NCI-H2107 treated with DMSO at 0.1 percent for 48 hours (cell line): ENCODE data around the gene SREBF2.
"Not testable (repeated sequence)": the region's sequence is repeated elsewhere in the genome, so short reads cannot be mapped to it uniquely, and the experiment has no call there.

Experiments used
- DNase-seq: peaks from one replicate; lab custom pipeline; 2025; ENCODE audit not compliant: unreplicated experiment; lab: John Stamatoyannopoulos, UW

The SREBF2 gene

DNA sequence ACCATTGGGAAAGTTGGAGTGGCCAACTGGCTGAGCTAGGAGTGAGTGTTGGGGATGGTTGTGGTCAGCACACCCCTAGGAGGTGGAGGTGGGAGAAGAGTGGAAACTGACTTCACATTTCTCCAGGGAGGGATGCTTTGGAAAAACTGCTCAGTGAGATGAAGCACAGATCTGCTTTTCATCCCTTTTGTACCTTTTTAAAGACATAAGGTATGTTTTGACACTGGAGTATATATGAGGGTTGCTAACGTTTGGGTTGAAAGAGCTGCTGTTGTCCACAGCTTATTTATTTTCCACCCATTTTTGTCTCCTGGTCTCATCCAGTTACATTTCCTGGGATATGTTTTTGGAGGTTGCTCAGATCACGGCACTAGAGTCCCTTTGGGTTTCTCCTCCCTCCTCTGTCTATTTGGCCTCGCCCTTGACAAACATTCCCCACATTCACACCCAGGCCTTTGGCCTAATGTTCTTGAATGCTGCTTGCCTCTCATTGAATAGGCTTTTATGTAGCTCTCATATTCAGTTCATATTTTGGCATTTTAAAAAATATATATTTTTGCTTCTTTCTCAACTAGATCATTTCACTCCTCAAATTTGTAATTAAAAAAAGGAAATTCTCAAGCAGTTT lies 8.3 kb downstream of the SREBF2 start:
- DNase-seq, result no peak

- no peak for DNase-seq
These were observed 10.4 kb downstream of the SREBF2 start for GRCh38 chr22:41842996-41843970.

DNA sequence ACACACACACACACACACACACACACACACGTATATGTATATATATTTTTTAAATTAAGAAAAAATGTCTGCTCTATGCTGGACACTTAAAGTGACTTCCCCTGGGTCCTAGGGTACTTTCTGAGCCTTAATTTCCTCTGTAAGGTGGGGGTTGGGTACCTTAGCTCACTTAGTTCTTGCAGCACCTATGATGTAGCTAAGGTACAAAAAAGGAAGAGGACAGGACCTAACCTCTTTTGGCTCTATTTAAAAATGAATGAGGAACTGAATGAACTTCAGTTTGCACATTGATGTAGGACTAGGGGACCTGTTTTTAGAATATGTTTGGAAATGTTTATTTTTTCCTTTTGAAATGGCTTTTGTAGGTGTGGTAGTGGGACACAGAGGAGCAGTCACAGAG lies 11.1 kb downstream of the SREBF2 start:
- no peak for DNase-seq

DNA sequence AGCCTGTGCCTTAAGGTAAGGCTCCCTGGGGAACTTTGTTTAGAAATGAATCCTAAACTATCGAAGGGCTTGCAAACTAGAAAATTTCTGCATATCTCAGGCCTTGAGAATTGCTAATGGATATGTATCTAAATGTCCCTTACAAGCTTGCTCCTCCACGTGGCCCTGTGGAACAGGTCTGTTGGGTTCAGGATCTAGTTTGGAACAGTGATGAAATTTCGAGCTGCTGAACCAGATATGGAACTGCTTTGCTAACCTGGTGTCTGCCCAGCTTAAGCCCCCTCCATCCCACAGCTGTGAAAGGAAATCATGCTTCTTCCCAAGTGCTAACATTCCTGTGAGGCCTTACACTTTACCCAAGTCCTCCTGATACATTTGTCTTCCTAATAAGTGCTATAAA lies 11.6 kb downstream of the SREBF2 start:
- DNase-seq, result no peak

DNA sequence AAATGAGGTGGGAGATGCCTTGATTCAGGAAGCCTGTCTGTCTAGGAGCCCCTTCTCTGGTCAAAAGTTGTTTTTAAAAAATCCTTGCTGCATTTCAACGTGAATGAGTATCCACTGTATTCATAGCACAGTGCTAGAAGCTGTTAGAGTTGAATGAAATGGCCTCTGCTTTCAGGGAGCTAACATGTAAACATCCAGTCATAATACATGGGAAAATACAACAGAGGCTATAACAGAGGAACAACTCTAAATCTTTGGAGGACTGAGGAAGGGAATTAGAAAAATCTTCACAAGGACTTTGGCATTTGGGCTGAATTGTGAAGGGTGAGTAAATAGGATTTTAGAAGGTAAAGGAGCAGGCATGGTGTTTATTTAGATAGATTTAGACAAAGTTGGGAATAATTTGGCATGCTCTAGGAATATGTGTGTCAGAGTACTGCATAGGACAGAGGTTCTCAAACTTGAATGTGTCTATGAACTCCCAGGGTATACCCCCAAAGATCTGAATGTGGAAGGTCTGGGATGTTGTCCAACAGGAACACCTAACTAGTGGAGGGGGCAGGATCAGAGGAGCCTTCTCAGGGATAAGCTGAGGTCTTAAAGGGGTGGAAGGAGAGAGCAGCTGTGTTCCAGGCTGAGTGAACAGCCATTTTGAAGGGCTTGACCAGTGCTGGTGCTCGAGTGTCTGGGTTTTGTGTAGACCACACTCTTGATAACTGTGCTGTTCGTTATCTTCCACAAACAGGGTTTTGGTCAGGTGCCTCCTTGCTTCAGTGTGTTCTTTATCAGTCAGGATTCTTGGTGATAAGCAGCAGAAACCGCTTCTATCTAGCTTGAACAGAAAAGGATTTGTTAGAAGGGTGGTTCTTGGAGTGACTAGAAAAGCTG lies 12.7 kb downstream of the SREBF2 start:
- no peak for DNase-seq

- no peak for DNase-seq
These were observed 13.5 kb downstream of the SREBF2 start for GRCh38 chr22:41846268-41846987.

DNA sequence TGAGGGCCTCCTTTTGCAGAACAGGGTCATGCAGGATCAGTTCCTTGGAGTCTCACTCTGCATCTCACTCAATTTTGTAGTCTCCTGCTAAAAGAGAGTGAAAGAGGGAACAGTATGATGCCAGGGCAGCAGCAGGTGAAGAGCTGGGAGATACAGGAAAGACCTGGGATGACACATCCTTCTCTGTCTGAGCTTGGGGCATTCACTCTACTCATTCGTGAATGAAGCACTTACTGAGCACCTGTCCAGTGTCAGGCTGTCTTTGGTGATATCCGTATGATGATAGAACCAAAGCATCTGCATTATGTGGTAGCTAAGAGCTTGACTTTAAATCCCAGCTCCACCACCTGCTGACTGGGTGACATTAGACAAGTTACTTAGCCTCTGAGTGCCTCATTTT lies 14.4 kb downstream of the SREBF2 start:
- no peak for DNase-seq

- DNase-seq, result no peak
These were observed 15.6 kb downstream of the SREBF2 start for GRCh38 chr22:41848468-41848867.

DNA sequence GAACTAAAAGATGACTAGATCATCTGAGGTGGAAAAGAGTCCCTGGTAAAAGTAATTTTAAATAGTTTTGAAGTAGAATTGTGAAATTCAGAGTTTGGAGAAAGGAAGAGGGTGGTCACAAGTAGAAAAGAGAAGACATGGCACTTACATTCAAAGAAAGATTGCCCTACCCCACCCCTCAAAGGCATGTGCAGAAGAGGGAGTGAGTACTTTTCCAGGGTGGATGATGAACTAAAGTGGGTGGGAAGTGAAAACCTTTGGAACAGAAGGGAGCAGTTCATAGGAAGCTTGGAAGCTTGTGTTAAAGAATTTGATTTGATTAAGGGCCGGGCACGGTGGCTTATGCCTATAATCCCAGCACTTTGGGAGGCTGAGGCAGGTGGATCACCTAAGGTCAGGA lies 23.6 kb downstream of the SREBF2 start:
- no peak for DNase-seq

DNA sequence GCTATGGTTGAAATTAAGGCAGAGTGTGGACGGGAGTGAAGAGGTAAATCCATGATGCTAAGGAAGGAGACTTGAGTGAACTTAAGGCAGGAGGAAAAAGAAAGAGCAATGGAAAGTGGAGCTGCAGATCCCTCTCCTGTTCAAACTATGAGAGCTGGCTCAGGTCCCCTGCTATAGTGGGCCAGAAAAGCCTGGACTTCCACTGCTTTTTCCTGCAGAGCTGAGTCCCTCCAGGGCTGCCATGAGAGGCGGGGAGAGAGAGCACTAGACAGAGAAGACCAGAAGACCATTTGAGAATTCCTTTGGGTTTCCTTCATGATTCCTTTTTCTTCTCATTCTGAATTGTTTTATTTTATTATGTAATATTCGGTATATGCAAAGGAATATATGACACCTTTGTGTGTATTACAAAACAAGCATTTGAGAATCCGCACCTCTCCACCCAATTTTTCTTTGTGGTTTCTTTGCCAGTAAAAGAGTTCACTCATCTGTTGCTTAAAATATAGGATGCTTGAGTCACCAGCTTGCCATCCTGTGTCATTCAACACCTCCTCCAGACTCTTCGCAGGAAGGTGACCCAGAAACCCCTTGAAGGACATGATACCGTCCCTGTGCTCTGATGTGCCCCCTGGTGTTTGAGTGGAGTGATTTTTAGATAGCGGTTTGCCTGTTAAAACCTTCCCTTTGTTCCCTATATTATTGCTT lies 24.4 kb downstream of the SREBF2 start:
- DNase-seq, result peak; percentile 66

GRCh38 chr22:41857860-41858199 lies 24.9 kb downstream of the SREBF2 start:
- no peak for DNase-seq

GRCh38 chr22:41862160-41862529 lies 29.2 kb downstream of the SREBF2 start:
- DNase-seq, result no peak

GRCh38 chr22:41862530-41863266 lies 29.8 kb downstream of the SREBF2 start:
- DNase-seq, result peak; percentile 32

DNA sequence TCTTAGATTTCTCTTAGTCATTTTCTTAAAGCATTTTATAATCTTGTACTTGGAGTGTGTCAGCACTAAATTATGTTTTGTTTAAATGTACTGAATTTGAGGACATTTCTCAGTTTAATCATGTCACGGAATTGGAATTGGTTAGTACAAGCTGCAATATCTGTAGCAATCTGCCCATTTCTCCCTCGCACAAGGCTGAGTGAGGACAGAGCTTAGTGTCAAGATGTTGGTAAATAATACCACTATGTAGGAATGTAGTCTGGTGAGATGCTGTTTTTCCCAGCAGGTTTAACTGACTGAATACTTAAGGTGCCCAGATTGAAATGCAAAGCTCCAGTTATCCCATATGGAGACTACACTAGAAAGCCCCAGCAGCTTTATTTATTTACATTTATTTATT lies 30.6 kb downstream of the SREBF2 start:
- DNase-seq, result no peak

DNA sequence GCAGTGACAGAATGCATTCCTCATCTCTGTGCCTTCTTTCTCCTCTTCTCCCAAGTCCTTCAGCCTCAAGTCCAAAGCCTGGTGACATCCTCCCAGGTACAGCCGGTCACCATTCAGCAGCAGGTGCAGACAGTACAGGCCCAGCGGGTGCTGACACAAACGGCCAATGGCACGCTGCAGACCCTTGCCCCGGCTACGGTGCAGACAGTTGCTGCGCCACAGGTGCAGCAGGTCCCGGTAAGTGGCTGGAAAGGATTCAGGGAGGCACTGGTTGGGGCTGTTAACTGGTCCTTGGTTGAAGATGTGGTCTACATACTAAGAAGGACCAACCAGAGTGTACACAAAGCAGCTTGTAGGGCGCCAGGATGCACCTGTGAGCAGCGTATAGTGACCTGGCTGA lies 35.7 kb downstream of the SREBF2 start:
- no peak for DNase-seq

GRCh38 chr22:41870081-41870480 lies 37.2 kb downstream of the SREBF2 start:
- DNase-seq, result not testable (repeated sequence)

GRCh38 chr22:41870786-41871185 lies 37.9 kb downstream of the SREBF2 start:
- DNase-seq, result no peak

DNA sequence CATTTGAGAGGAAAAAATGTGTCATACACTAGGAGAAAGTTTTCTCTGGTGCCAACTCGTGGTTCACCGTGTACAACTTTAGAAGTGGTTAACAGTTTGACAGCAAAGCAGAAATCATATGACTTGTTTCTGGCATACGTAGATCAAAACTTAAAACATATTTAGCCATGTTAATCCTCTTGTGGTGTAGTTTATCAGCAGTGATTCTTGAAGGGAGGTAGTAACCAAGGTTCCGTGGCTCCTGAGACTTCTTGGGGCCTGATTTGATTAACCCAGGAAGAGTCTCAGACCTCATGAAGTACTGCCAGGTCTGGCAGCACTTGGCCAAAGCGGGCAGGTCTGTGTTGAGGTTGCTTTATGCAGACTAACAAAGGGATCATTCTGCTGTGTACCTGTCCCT lies 40.5 kb downstream of the SREBF2 start:
- no peak for DNase-seq

- no peak for DNase-seq
These were observed 41.2 kb downstream of the SREBF2 start for GRCh38 chr22:41874090-41874489.
